Right ventricle myocardium superior (tissue), 1 donor: ENCODE measurements around the gene PVALEF. TPM values are rescaled to one million over a fixed set of nuclear protein-coding genes. Genes with fewer than 3 reads are reported as not detected.
A peak's percentile ranks its signal among the peaks of the same experiment; 100 is the strongest.

Experiments
- ATAC-seq: fragments of 200-7000 bp; cut with Tn5 transposase; one replicate; pipeline ENCODE4 v1.9.1; 2020; ENCODE audit warnings: mild to moderate bottlenecking; ENCODE audit not compliant: poor library complexity
- DNase-seq: peaks from one replicate; pipeline ENCODE4 v3.0.0-alpha.2; 2020
- intact Hi-C: fragments of 100-400 bp; cut with DNase I; formaldehyde crosslinking; loops from one replicate; pipeline ENCODE4 v1.11.2; 2022
- total RNA-seq: library from RNA; stranded (reverse); fragmentation: NEBNext Ultra II Directional; extraction: Animal tissue kit (Norgen Biotek cat#: 25700); gene quantifications from one replicate; pipeline ENCODE4 v1.2.1, GENCODE V29; 2021
- donor health status: DM: no; HTN: yes; CAD: no; lungs with severe emphysema.

The PVALEF gene
- total RNA-seq, 1 donor from 2014 or later: not detected

GRCh38 chr17:81157848-81158687 lies 7.2 kb upstream of the PVALEF start:
- DNase-seq (no peak), ATAC-seq (no peak)
- intact Hi-C loops: no loop called here

GRCh38 chr17:81158688-81159590 lies 6.4 kb upstream of the PVALEF start:
- DNase-seq: no peak
- ATAC-seq: no peak
- intact Hi-C loops: no loop called here

- ATAC-seq (no peak), DNase-seq (no peak)
- intact Hi-C loops: no loop called here
Observed at GRCh38 chr17:81159611-81160265, 5.6 kb upstream of the PVALEF start.

- intact Hi-C loops: no loop called here
- ATAC-seq (peak; percentile 44), DNase-seq (peak; percentile 80)
Observed at GRCh38 chr17:81160306-81160705, 5.0 kb upstream of the PVALEF start.

- ATAC-seq (no peak), DNase-seq (no peak)
- intact Hi-C loops: no loop called here
Observed at GRCh38 chr17:81160747-81161453, 4.4 kb upstream of the PVALEF start.

GRCh38 chr17:81161536-81161935 lies 3.8 kb upstream of the PVALEF start:
- intact Hi-C loops: no loop called here
- DNase-seq (no peak), ATAC-seq (no peak)

- intact Hi-C loops: no loop called here
- DNase-seq: no peak
- no peak for ATAC-seq
Observed at GRCh38 chr17:81161972-81162371, 3.3 kb upstream of the PVALEF start.

GRCh38 chr17:81162491-81162890 lies 2.8 kb upstream of the PVALEF start:
- DNase-seq: no peak

GRCh38 chr17:81163051-81163695 lies 2.1 kb upstream of the PVALEF start:
- intact Hi-C loops: no loop called here
- no peak for ATAC-seq
- DNase-seq: no peak

More at GRCh38 chr17:81162491-81162890, 2.8 kb upstream of the PVALEF start:
- intact Hi-C loops: no loop called here
- no peak for ATAC-seq

GRCh38 chr17:81163703-81164370 lies 1.5 kb upstream of the PVALEF start:
- DNase-seq: no peak
- no peak for ATAC-seq
- intact Hi-C loops: no loop called here

- intact Hi-C loops: no loop called here
- no peak for DNase-seq
- no peak for ATAC-seq
Observed at GRCh38 chr17:81164371-81165245, 699 bp upstream of the PVALEF start.

GRCh38 chr17:81166033-81166492 lies 756 bp downstream of the PVALEF start, which contains the start of gene AATK:
AATK (minus strand) TSS chr17:81166221; CDS start chr17:81165992, 229 bp downstream.
- no peak for DNase-seq
- no peak for ATAC-seq
- intact Hi-C loops: no loop called here

GRCh38 chr17:81167194-81167524 lies 1.9 kb downstream of the PVALEF start:
- no peak for ATAC-seq
- intact Hi-C loops: no loop called here
- DNase-seq: no peak

GRCh38 chr17:81167638-81168037 lies 2.3 kb downstream of the PVALEF start:
- intact Hi-C loops: no loop called here
- ATAC-seq: no peak
- DNase-seq: no peak

- ATAC-seq (no peak), DNase-seq (no peak)
- intact Hi-C loops: no loop called here
Observed at GRCh38 chr17:81169870-81170309, 4.6 kb downstream of the PVALEF start.

GRCh38 chr17:81170727-81171494 lies 5.6 kb downstream of the PVALEF start:
- intact Hi-C loops: no loop called here
- ATAC-seq (no peak), DNase-seq (no peak)
